AG20443 (cell line): ENCODE results near the gene TGFBR1.
"Not testable (repeated sequence)": the region's sequence is repeated elsewhere in the genome, so short reads cannot be mapped to it uniquely, and the experiment has no call there.

Source experiments
- DNase-seq: peaks from one replicate; pipeline ENCODE4 v3.0.0; 2012; ENCODE audit warnings: low spot score, mixed read lengths

The TGFBR1 gene

DNA sequence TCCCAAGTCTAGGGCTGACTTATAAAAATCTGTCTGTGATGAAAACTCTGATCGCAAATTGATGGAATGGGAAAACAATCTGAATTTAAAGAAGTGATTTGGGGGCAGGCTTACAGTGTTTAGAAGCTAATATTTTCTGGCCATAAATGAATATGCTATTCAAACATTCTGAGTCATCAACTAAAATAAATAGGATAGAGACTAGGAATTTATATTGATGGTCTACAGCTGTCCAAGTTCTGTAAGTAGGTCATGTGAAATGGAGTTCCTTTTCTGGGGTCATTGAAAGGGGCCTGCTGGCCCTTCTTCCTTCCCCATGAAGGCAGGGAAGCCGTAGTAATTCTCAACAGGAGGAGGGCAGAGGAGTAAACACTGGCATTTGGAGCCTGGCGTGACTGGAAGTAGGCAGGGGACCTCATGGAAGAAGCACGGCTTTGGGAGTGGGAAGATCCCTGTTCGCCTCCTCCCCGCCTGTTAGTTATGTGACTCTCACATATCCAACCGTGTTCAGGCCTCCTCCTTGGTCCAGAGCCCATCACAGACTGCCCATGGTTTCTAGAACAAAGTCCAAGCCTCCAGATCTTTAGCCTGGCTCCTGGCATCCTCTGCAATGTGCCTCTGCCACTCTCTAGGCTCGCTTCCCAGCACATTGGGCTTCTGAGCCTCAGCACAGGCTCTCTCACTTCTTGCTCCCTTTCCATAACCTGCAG is 85.1 kb downstream of the TGFBR1 start:
- DNase-seq: no peak

DNA sequence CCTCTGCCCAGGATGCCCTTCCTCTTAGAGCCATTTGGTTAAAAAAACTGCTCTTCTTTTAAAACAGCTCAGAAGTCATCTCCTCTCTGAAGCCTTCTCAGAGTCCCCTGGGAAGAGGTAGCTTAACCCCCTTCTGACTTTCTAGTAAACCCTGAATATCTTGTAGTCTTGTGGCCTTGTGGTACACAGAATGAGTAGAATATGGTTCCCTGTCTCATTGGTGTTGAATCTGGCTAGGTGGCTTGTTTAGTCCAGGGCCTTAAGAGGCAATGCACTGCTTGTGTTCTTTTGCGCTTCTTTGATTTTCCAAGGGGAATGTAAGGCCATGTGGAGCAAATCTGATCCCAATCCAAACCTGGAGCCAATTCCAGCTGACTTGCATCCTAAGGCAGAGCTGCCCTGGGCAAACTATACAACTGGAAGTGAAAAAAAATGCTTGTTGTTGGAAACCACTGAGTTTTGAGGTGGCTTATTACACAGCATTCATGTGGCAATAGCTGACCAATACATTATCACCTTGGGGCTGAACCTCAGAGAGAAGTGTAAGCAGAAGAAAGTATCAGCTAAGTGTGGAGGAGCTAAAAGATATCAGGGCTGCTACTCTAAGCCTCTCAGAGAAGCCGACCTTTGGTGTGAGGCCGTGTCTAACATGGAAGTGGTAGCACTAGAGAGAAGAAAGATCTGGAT is 85.8 kb downstream of the TGFBR1 start:
- peak; percentile 1 for DNase-seq

GRCh38 chr9:99192786-99193465 is 88.0 kb downstream of the TGFBR1 start:
- DNase-seq: peak; percentile 44

DNA sequence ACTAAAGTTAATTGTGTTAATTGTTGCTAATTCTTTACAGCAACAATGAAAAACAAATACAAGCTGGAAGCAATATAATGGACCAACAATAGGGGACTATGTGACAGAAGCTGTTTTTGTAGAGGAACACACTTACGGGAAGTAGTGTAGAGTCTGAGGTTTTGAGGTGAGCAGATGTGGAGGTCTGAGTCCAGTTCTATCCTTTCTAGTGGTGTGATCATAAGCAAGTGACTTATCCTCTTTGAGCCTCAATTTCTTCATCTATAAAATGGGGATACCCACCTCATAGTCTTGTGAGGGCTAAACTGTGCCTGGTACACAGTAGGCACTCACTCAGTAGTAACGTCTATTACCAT is 88.5 kb downstream of the TGFBR1 start:
- DNase-seq: no peak

DNA sequence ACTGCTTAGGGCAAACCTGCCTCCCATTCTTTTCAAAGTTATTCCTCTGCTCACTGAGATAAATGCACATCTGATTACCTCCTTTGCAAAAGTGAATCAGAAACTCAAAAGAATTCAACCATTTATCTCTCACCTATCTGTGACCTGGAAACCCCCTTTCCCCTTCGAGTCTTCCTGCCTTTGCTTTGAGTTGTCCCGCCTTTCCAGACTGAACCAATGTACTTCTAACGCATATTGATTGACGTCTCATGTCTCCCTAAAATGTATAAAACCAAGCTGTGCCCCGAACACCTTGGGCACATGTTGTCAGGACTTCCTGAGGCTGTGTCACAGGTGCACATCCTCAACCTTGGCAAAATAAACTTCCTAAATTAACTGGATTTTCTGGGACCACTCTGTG is 91.6 kb downstream of the TGFBR1 start:
- not testable (repeated sequence) for DNase-seq

DNA sequence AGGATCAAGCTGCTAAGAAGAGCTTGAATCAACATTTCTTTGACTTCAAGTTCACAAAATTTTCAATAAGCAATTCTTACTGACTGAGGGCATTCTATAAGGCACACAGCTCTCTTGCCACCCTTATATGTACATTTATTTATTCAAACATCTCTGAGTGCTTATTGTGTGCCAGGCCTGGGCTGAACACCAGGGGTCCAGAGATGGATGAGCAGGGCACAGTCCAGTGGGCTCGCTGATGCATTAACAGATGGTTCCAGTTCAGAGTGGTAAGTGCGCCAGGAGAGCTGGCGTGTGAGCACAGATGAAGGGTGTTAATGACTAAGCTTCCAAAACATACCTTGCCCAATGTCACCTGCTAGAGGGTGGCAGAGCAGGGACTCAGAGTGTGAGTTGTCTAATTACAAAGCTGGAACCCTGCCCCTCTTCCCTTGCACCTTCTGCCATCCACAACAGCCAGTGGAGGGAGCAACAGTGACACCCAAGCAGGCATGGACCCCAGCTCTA is 92.3 kb downstream of the TGFBR1 start:
- no peak for DNase-seq

GRCh38 chr9:99197987-99198386 is 93.1 kb downstream of the TGFBR1 start:
- DNase-seq: no peak

GRCh38 chr9:99199938-99200539 is 95.1 kb downstream of the TGFBR1 start:
- no peak for DNase-seq

GRCh38 chr9:99201603-99202002 is 96.7 kb downstream of the TGFBR1 start:
- no peak for DNase-seq
